CD4-positive, alpha-beta memory T cell (primary cell): ENCODE data around the gene CD276. TPM values are rescaled to one million over a fixed set of nuclear protein-coding genes. Genes with fewer than 3 reads are reported as not detected.
"Not testable (repeated sequence)": the region's sequence is repeated elsewhere in the genome, so short reads cannot be mapped to it uniquely, and the experiment has no call there.

ENCODE experiments used
- CTCF ChIA-PET: fragments of 350-600 bp; sonication (Branson Sonifier 250); formaldehyde crosslinking; loops from one replicate; lab custom pipeline; 2021; ENCODE audit warnings: inconsistent platforms; ENCODE audit not compliant: partially characterized antibody; lab: Charles Lee
- POLR2A ChIA-PET: fragments of 350-600 bp; sonication (Branson Sonifier 250); formaldehyde crosslinking; loops from one replicate; lab custom pipeline; 2021; ENCODE audit not compliant: partially characterized antibody; lab: Charles Lee
- DNase-seq, 5 donors: peaks; one replicate each; pipeline versions ENCODE4 v3.0.0 to v3.0.0-alpha.2; 2020 to 2022; ENCODE audit warnings: mixed read lengths in 1 of 5
- H3K27ac ChIP-seq: one replicate; pipeline ENCODE4 v1.7.0; 2013; ENCODE audit warnings: low read depth, low read length
- H3K27me3 ChIP-seq: 2 replicates; pipeline ENCODE4 v1.7.0; 2013; ENCODE audit warnings: mild to moderate bottlenecking, low read length, moderate library complexity; ENCODE audit not compliant: insufficient read depth
- H3K36me3 ChIP-seq: 2 replicates; pipeline ENCODE4 v1.7.0; 2013; ENCODE audit warnings: mild to moderate bottlenecking, low read length, moderate library complexity; ENCODE audit not compliant: insufficient read depth
- H3K4me1 ChIP-seq: 2 replicates; pipeline ENCODE4 v1.7.0; 2013; ENCODE audit warnings: mild to moderate bottlenecking, low read length, moderate library complexity; ENCODE audit not compliant: insufficient read depth
- H3K4me3 ChIP-seq, 2 donors: one replicate each; pipeline ENCODE4 v1.7.0; 2013; ENCODE audit warnings: low read length in 2 of 2, mild to moderate bottlenecking in 1 of 2
- H3K9me3 ChIP-seq, 2 donors: one replicate each; pipeline ENCODE4 v1.7.0; 2013; ENCODE audit warnings: low read length in 2 of 2, control low read depth in 1 of 2; ENCODE audit not compliant: control insufficient read depth in 1 of 2
- H3K27ac Mint-ChIP-seq, 7 donors: one replicate each; pipeline ENCODE4 v1.8.0; 2020 to 2021; ENCODE audit warnings: mixed read lengths in 7 of 7, mild to moderate bottlenecking in 6 of 7, inconsistent platforms in 3 of 7, moderate library complexity in 3 of 7
- H3K27me3 Mint-ChIP-seq, 2 donors: one replicate each; pipeline ENCODE4 v1.8.0; 2020 to 2021; ENCODE audit warnings: mixed read lengths in 2 of 2
- H3K36me3 Mint-ChIP-seq, 2 donors: one replicate each; pipeline ENCODE4 v1.8.0; 2020 to 2021; ENCODE audit warnings: mixed read lengths in 2 of 2, inconsistent platforms in 1 of 2, mild to moderate bottlenecking in 1 of 2
- H3K4me1 Mint-ChIP-seq, 4 donors: one replicate each; pipeline ENCODE4 v1.8.0; 2020 to 2021; ENCODE audit warnings: mixed read lengths in 4 of 4, mild to moderate bottlenecking in 1 of 4
- H3K4me3 Mint-ChIP-seq, 8 donors: one replicate each; pipeline ENCODE4 v1.8.0; 2020 to 2021; ENCODE audit warnings: mixed read lengths in 8 of 8, mild to moderate bottlenecking in 7 of 8, moderate library complexity in 6 of 8, inconsistent platforms in 3 of 8
- H3K9me3 Mint-ChIP-seq, 8 donors: one replicate each; pipeline ENCODE4 v1.8.0; 2020 to 2021; ENCODE audit warnings: mixed read lengths in 8 of 8, mild to moderate bottlenecking in 5 of 8, inconsistent platforms in 3 of 8, moderate library complexity in 1 of 8
- intact Hi-C: fragments of 100-400 bp; cut with micrococcal nuclease; formaldehyde crosslinking; loops from one replicate; pipeline ENCODE4 v1.15.1; 2023
- polyA plus RNA-seq, 2 donors: library from polyadenylated mRNA; unstranded; fragments of 300-500 nt; fragmentation: Illumina TruSeq; gene quantifications; one replicate each; pipeline ENCODE4 v1.2.3, GENCODE V29; 2021
- total RNA-seq, 2 experiments: library from RNA; stranded (reverse); gene quantifications; one replicate each; pipeline ENCODE4 v1.2.3, GENCODE V29; 2021

CD276 gene
- total RNA-seq (1 to 10 TPM; 2.6 to 2.9 TPM), polyA plus RNA-seq (not detected)

GRCh38 chr15:73683777-73684580 lies at the start of gene CD276:
TSS of gene CD276 (plus strand) at chr15:73684383. CDS start at chr15:73699640, 15,257 bp downstream.
- intact Hi-C loops: no loop called here
- CTCF ChIA-PET: interaction anchor here (0.6 to 14.6 kb wide), 4 partner anchors 8 to 49 kb away, joined by 3 to 367 read pairs (median 4); no protein-coding TSS in a partner anchor
- Histone ChIP-seq H3K9me3 (no peaks in the 10 kb centered on the region), H3K4me3 (no peak within 1 kb of the TSS), H3K27ac (no peak within 1 kb of the TSS), H3K27me3 (peaks cover 31% of the 10 kb centered on the region), H3K36me3 (no peaks in the 10 kb centered on the region), H3K4me1 (peaks cover 13% of the 10 kb centered on the region)
- Mint-ChIP-seq H3K4me1 (peaks cover 2 to 27% (median 11%) of the 10 kb centered on the region in 4 donors), H3K27me3 (peaks cover 22 to 50% of the 10 kb centered on the region in 2 donors), H3K9me3 (no peaks in the 10 kb centered on the region), H3K4me3 (peak within 1 kb of the TSS; percentile 33 to 78 (median 70)), H3K27ac (no peak within 1 kb of the TSS), H3K36me3 (no peaks in the 10 kb centered on the region)
- POLR2A ChIA-PET: interaction anchor here (1.4 kb wide), 1 partner anchor 13 kb away, joined by 5 read pairs; no protein-coding TSS in a partner anchor
- DNase-seq: peak in 1 of 5 donors; percentile 5

GRCh38 chr15:73637527-73637926 lies 46.7 kb upstream of the CD276 start:
- CTCF ChIA-PET: interaction anchor here (0.9 to 5.5 kb wide), 12 partner anchors 8 to 395 kb away, joined by 3 to 59 read pairs (median 6); no protein-coding TSS in a partner anchor
- Histone ChIP-seq H3K4me3 (no peak overlapping the region), H3K4me1 (no peaks in the 10 kb centered on the region), H3K27ac (no peak overlapping the region), H3K36me3 (no peaks in the 10 kb centered on the region), H3K9me3 (no peaks in the 10 kb centered on the region), H3K27me3 (no peaks in the 10 kb centered on the region)
- DNase-seq: no peak
- POLR2A ChIA-PET: no interaction called here
- Mint-ChIP-seq H3K4me1 (peaks cover 4 to 17% (median 11%) of the 10 kb centered on the region in 4 donors), H3K4me3 (no peak overlapping the region), H3K27ac (no peak overlapping the region), H3K9me3 (peaks cover 0 to 14% (median 8%) of the 10 kb centered on the region in 8 donors), H3K36me3 (peaks cover 0 to 2% of the 10 kb centered on the region in 2 donors), H3K27me3 (peaks cover 21 to 30% of the 10 kb centered on the region in 2 donors)
- intact Hi-C loops: loop anchor here (2.0 kb wide), 1 partner anchor 39 kb away; no protein-coding TSS in a partner anchor

- DNase-seq, H3K4me3 Mint-ChIP-seq, H3K27me3 ChIP-seq, POLR2A ChIA-PET, H3K27ac Mint-ChIP-seq, intact Hi-C loops, H3K36me3 ChIP-seq, H3K9me3 ChIP-seq, H3K27ac ChIP-seq, H3K4me1 Mint-ChIP-seq, H3K4me3 ChIP-seq, H3K4me1 ChIP-seq, CTCF ChIA-PET, H3K36me3 Mint-ChIP-seq: not testable (repeated sequence)
- Mint-ChIP-seq H3K27me3 (peaks cover 21 to 30% of the 10 kb centered on the region in 2 donors), H3K9me3 (peaks cover 0 to 14% (median 8%) of the 10 kb centered on the region in 8 donors)
Measured at GRCh38 chr15:73639464-73639863, 44.7 kb upstream of the CD276 start.

GRCh38 chr15:73647259-73648013 lies 36.7 kb upstream of the CD276 start:
- intact Hi-C loops: no loop called here
- Histone ChIP-seq H3K27me3 (no peaks in the 10 kb centered on the region), H3K4me3 (no peak overlapping the region), H3K27ac (no peak overlapping the region), H3K4me1 (no peaks in the 10 kb centered on the region), H3K9me3 (no peaks in the 10 kb centered on the region), H3K36me3 (no peaks in the 10 kb centered on the region)
- no peak overlapping the region for H3K27ac Mint-ChIP-seq
- no peaks in the 10 kb centered on the region for H3K36me3 Mint-ChIP-seq
- ChIA-PET CTCF (interaction anchor here (1.2 to 4.0 kb wide), 2 partner anchors 12 to 15 kb away, joined by 3 to 22 read pairs; no protein-coding TSS in a partner anchor), POLR2A (interaction anchor here (0.5 to 0.6 kb wide), 2 partner anchors 91 to 381 kb away, joined by 3 to 4 read pairs; no protein-coding TSS in a partner anchor)
- no peak overlapping the region for H3K4me3 Mint-ChIP-seq
- no peak for DNase-seq
- H3K4me1 Mint-ChIP-seq: no peaks in the 10 kb centered on the region
- peaks cover 9 to 11% of the 10 kb centered on the region in 2 donors for H3K27me3 Mint-ChIP-seq
- H3K9me3 Mint-ChIP-seq: peaks cover 0 to 3% (median 0%) of the 10 kb centered on the region in 8 donors

- Histone ChIP-seq H3K27me3 (no peaks in the 10 kb centered on the region), H3K9me3 (no peaks in the 10 kb centered on the region), H3K27ac (no peak overlapping the region), H3K36me3 (no peaks in the 10 kb centered on the region), H3K4me3 (no peak overlapping the region), H3K4me1 (no peaks in the 10 kb centered on the region)
- Mint-ChIP-seq H3K36me3 (no peaks in the 10 kb centered on the region), H3K27me3 (peaks cover 9 to 13% of the 10 kb centered on the region in 2 donors), H3K9me3 (peaks cover 0 to 3% (median 0%) of the 10 kb centered on the region in 8 donors), H3K4me1 (no peaks in the 10 kb centered on the region), H3K4me3 (no peak overlapping the region), H3K27ac (peak overlapping the region in 1 of 7 donors; percentile 71)
- intact Hi-C loops: no loop called here
- no peak for DNase-seq
- ChIA-PET POLR2A (interaction anchor here (0.5 kb wide), 1 partner anchor 91 kb away, joined by 4 read pairs; no protein-coding TSS in a partner anchor), CTCF (interaction anchor here (1.2 kb wide), 1 partner anchor 16 kb away, joined by 3 read pairs; no protein-coding TSS in a partner anchor)
Measured at GRCh38 chr15:73648014-73648295, 36.2 kb upstream of the CD276 start.

- CTCF ChIA-PET: interaction anchor here (0.7 to 1.2 kb wide), 3 partner anchors 14 to 36 kb away, joined by 3 to 5 read pairs (median 4); no protein-coding TSS in a partner anchor
- Histone ChIP-seq H3K27ac (no peak overlapping the region), H3K4me3 (no peak overlapping the region), H3K4me1 (no peaks in the 10 kb centered on the region), H3K9me3 (no peaks in the 10 kb centered on the region), H3K36me3 (no peaks in the 10 kb centered on the region), H3K27me3 (no peaks in the 10 kb centered on the region)
- Mint-ChIP-seq H3K4me1 (no peaks in the 10 kb centered on the region), H3K27ac (no peak overlapping the region), H3K4me3 (no peak overlapping the region), H3K27me3 (peaks cover 8 to 16% of the 10 kb centered on the region in 2 donors), H3K36me3 (no peaks in the 10 kb centered on the region), H3K9me3 (peaks cover 0 to 3% (median 0%) of the 10 kb centered on the region in 8 donors)
- POLR2A ChIA-PET: no interaction called here
- intact Hi-C loops: no loop called here
- DNase-seq: no peak
Measured at GRCh38 chr15:73650416-73651126, 33.6 kb upstream of the CD276 start.
